RKO (cell line): ENCODE data around the gene RPS4Y1.
"Not testable (repeated sequence)": the region's sequence is repeated elsewhere in the genome, so short reads cannot be mapped to it uniquely, and the experiment has no call there.

Source experiments
- DNase-seq: peaks from one replicate; pipeline ENCODE4 v3.0.0-alpha.2; 2016; ENCODE audit warnings: low spot score

The RPS4Y1 gene

GRCh38 chrY:2841471-2841893, at the start of gene RPS4Y1:
Gene RPS4Y1, plus strand, starts transcription at chrY:2841602. Its CDS starts 23 bp downstream, at chrY:2841625.
- DNase-seq, result no peak

- no peak for DNase-seq
Observed at GRCh38 chrY:2796977-2797523, 44.4 kb upstream of the RPS4Y1 start.

DNA sequence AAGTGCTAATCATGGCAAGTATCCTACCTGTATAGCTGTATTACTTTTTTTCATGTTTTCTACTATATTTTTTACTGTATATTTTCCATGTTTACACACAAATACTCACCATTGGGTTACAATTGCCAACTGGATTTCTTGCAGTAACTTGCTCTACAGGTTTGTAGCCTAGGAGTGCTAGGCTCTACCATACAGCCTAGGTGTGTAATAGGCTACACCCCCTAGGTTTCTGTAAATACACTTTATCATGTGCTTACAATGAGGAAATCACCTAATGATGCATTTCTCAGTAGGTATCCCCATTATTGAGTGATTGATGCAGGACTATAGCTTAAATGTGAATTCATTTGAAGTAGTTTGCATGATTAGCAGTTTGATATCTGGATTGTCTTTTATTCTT, 43.4 kb upstream of the RPS4Y1 start:
- DNase-seq, result no peak

DNA sequence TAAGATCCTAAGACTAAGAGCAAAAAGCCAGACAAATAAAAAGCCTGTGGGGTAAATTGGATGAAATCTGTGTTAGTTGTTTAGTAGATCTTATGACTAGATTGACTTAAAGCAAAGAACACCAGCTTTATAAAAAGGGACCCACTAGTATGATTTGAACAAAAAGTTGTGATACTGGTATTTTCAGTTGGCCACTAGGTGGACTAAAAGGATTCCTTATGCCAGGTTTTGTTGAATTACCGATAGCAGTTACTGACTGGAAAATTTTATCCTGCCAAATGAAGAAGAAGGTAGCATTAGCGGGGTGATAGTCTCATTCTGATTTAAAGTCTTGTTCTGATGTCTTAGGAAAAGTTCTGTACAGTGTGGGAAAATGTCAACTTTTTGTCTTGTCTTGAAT, 41.2 kb upstream of the RPS4Y1 start:
- no peak for DNase-seq

DNA sequence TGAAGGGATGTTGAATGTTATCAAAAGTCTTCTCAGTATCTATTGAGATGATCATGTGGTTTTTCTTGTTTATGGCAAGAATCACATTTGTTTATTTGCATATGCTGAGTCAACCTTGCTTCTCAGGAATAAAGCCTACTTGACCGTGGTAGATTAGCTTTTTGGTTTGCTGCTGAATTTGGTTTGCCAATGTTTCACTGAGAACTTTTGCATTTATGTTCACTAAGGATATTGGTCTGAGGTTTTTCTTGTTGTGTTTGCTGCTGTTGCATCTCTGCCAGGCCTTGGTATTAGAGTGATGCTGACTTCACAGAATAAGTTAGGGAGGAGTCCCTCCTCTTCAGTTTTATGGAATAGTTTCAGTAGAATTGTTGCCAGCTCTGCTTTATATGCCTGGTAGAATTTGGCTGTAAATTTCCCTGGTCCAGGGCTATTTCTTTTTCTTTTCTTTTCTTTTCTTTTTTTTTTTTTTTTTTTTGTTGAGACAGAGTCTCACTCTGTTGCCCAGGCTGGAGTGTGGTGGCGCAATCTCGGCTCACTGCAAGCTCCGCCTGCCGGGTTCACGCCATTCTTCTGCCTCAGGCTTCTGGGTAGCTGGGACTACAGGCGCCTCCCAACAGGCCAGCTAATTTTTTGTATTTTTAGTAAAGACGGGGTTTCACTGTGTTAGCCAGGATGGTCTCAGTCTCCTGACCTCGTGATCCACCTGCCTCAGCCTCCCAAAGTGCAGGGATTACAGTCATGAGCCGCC, 24.1 kb upstream of the RPS4Y1 start:
- DNase-seq, result not testable (repeated sequence)

GRCh38 chrY:2824471-2824870, 16.9 kb upstream of the RPS4Y1 start:
- no peak for DNase-seq

DNA sequence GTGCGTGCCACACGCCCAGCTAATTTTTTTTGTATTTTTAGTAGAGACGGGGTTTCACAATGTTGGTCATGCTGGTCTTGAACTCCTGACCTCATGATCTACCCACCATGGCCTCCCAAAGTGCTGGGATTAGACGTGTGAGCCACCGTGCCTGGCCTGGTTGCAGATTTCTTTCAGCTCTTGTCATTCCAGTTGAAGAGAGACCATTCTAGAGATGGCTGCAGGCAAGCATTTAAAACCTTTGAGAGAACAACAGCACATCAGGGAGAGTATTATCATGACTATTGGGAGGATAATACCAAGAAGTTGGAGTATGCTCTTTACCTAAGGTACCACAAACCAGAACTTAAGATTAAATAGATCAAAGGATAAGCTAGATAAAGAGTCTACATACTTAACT, 12.9 kb upstream of the RPS4Y1 start:
- no peak for DNase-seq

- no peak for DNase-seq
Observed at GRCh38 chrY:2835230-2835629, 6.2 kb upstream of the RPS4Y1 start.

DNA sequence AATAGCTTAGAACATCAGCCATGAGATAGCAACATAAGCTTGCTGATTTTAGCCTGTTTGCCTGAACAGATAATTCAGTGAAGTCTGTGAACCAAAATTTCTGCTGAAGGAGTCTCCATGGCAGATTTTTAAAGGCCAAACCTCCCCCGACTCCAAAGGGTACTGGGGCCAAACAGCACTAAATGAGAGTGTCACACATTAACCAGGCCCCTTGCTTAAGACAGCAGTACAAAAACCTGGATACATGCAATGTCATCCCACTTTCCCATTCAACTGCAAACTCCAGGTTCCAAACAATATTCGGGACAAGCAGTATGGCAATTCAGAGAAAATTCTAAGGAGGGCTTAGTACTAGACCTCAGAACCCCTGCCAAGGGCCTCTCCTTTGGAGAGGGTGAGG, 4.3 kb upstream of the RPS4Y1 start:
- no peak for DNase-seq

GRCh38 chrY:2837932-2838331, 3.5 kb upstream of the RPS4Y1 start:
- DNase-seq, result no peak

- no peak for DNase-seq
Observed at GRCh38 chrY:2846791-2847190, 5.4 kb downstream of the RPS4Y1 start.

GRCh38 chrY:2848384-2848783, 7.0 kb downstream of the RPS4Y1 start:
- no peak for DNase-seq

DNA sequence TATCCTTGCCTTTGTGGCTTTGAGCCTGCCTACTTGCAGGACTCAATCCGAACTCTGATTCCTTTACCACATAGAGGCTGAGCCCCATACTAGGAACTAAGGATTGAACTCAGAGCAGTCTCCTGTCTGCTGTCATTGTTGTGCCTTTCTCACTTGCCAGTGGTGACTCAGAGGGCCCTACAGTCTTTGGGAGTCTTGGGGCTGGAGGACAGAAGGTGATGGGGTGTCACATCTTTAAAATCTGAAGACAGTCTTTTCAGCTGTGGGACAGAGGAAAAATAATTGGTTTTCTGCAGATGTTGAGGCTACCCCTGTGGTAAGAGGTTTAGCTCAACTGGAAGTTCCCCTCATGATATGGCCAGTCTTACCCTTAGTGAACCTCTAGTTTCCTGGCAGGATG, 8.0 kb downstream of the RPS4Y1 start:
- no peak for DNase-seq

DNA sequence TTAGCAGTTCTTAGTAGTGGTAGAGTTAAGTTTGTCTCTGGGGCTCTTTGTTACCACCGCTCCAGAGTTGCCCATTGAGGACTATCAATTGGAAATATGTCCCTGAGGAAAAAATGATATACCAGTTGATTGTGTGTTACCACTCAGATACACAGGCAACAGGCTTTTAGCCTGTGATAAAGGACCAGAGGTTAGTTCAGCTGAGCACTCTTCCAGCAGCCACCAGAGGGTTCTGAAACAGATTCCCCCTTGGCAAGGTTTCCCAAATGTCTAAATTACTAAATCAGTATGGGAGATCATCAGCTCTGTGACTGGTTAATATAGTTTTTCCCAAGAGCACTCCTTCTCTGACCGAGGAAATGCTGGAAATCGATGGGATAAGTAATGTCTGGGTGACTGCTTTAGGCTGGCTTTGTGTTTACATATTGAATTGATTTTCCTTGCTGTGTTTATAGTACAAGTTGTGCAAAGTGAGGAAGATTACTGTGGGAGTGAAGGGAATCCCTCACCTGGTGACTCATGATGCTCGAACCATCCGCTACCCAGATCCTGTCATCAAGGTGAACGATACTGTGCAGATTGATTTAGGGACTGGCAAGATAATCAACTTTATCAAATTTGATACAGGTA, 12.9 kb downstream of the RPS4Y1 start:
- no peak for DNase-seq

DNA sequence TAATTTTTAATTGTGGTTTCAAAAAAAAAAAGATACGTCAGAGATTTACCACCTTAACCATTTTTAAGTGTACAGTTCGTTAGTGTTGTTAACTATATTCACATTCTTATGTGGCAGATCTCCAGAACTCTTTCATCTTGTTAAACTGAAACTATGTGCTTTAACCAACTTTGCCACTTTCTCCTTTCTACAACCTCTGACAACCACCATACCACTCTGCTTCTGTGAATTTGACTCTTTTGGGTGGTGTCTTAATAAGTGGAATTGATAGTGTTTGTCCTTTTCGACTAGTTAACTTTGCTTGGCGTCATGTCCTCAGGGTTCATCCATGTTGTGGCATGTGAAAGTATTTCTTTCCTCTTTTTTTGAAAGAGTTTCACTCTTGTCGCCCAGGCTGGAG, 15.7 kb downstream of the RPS4Y1 start:
- DNase-seq, result no peak

GRCh38 chrY:2857686-2858085, 16.3 kb downstream of the RPS4Y1 start:
- DNase-seq, result no peak

DNA sequence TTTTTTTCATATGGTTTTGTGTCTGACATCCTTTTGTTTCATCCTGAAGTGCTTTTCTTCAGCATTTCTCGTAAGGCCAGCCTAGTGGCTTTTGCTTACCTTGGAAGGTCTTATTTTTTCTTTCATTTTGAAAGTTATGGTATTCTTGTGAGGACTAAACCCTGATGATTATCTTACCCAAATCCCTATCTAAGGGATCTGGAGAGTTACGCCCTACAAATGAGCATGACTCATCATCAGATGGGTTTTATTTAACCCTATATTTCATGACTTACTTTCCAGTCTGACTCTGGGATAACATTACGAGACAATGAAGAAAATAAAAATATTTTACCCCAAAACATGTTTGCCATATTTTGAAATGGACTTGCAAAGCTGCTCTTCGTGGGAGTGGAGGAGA, 18.4 kb downstream of the RPS4Y1 start:
- no peak for DNase-seq

GRCh38 chrY:2860511-2860910, 19.1 kb downstream of the RPS4Y1 start:
- DNase-seq, result no peak

DNA sequence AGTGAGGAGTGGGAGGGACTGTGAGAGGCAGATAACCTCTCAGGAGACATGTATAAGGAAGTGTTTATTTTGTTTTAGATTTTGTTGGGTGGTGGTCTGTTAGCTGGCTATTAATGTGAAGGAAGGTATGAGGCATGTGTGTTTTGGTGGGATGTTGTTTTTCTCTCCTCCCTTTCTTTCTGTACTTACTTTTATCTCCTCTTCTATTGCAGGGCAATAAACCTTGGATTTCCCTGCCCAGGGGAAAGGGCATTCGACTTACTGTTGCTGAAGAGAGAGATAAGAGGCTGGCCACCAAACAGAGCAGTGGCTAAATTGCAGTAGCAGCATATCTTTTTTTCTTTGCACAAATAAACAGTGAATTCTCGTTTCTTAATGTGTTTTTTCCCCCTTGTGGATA, 25.2 kb downstream of the RPS4Y1 start:
- DNase-seq, result no peak

GRCh38 chrY:2867469-2867868, 26.1 kb downstream of the RPS4Y1 start:
- no peak for DNase-seq

- DNase-seq, result no peak
Observed at GRCh38 chrY:2868035-2868607, 26.7 kb downstream of the RPS4Y1 start.

GRCh38 chrY:2872234-2872633, 30.8 kb downstream of the RPS4Y1 start:
- DNase-seq, result not testable (repeated sequence)

GRCh38 chrY:2874211-2874610, 32.8 kb downstream of the RPS4Y1 start:
- no peak for DNase-seq
